HepG2 (cell line): Measurements from ENCODE around the gene ABHD10. TPM values are rescaled to one million over a fixed set of nuclear protein-coding genes. Genes with fewer than 3 reads are reported as not detected.

Source experiments
- polyA plus RNA-seq, 8 experiments: library from polyadenylated mRNA; depleted of rRNA in 3 of 8; stranded (reverse) in 7 of 8; unstranded in 1 of 8; fragments of >200 nt; fragmentation: Illumina TruSeq in 4 of 8; extraction: Trizol in 4 of 8; gene quantifications; 2 replicates each; pipeline versions ENCODE4 v1.2.1 to v1.2.3, GENCODE V29; 2011 to 2016; ENCODE audit warnings: low read depth in 4 of 8, missing spikeins in 1 of 8, mixed read lengths in 1 of 8; ENCODE audit not compliant: insufficient read depth in 1 of 8
- total RNA-seq, 5 experiments: library from RNA; depleted of rRNA; stranded (reverse); fragments of >200 nt; fragmentation: Illumina TruSeq; extraction: Trizol; gene quantifications; 2 replicates each; pipeline ENCODE4 v1.2.3, GENCODE V29; 2016; ENCODE audit warnings: low read depth in 1 of 5

ABHD10 gene
- total and polyA plus RNA-seq, 2 of the 13 experiments (the other 11 are each of a cell fraction or from before 2014, with no cell fraction given) = 22.8 to 50.2 TPM

Other genes starting within 250 kb of the ABHD10 start
- 21.5 and 23.6 TPM in 2 replicates for gene PHLDB2, start 119.8 kb upstream of the ABHD10 start, total RNA-seq (2016; rRNA removed; fragmentation: Illumina TruSeq; extraction: Trizol)
- 8.4 and 8.7 TPM in 2 replicates for gene PHLDB2, start 119.8 kb upstream of the ABHD10 start, polyA plus RNA-seq (2011; rRNA removed)
- gene TAGLN3, start 19.9 kb downstream of the ABHD10 start, total RNA-seq (2016; rRNA removed; fragmentation: Illumina TruSeq; extraction: Trizol) = 0.80 and 0.91 TPM in 2 replicates
- 0.51 and 0.60 TPM in 2 replicates for gene TAGLN3, start 19.9 kb downstream of the ABHD10 start, polyA plus RNA-seq (2011; rRNA removed)
- gene TMPRSS7, start 55.7 kb downstream of the ABHD10 start, total RNA-seq (2016; rRNA removed; fragmentation: Illumina TruSeq; extraction: Trizol) = not detected in 2 replicates
- gene TMPRSS7, start 55.7 kb downstream of the ABHD10 start, polyA plus RNA-seq (2011; rRNA removed) = not detected in 2 replicates
- gene C3orf52, start 107.4 kb downstream of the ABHD10 start, total RNA-seq (2016; rRNA removed; fragmentation: Illumina TruSeq; extraction: Trizol) = 1.0 and 1.2 TPM in 2 replicates
- 0.79 and 1.1 TPM in 2 replicates for gene C3orf52, start 107.4 kb downstream of the ABHD10 start, polyA plus RNA-seq (2011; rRNA removed)
- gene GCSAM, start 154.2 kb downstream of the ABHD10 start, total RNA-seq (2016; rRNA removed; fragmentation: Illumina TruSeq; extraction: Trizol) = not detected in 2 replicates
- not detected in 2 replicates for gene GCSAM, start 154.2 kb downstream of the ABHD10 start, polyA plus RNA-seq (2011; rRNA removed)